Measurements from ENCODE around the gene PPP1R9A.
A peak's percentile ranks its signal among the peaks of the same experiment; 100 is the strongest.

PPP1R9A gene

DNA sequence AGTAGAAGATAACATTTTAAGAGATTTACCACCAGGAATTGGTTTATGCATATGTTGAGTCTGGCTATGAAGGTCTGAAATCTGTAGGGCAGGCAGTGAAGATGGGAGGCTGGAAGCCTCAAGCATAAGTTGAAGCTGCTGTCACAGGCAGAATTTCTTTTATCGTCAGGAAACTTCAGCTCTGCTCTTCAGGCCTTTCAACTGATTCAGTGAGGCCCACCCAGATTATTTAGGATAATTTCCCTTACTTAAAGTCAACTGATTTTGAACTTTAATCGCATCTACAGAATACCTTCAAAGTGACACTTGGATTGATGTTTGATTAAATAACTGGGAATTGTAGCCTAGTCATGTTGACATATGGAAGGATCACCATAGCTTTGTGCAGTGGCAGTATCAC, 190.5 kb downstream of the PPP1R9A start:
- no peak for DNase-seq (ENCODE audit: low read depth)

DNA sequence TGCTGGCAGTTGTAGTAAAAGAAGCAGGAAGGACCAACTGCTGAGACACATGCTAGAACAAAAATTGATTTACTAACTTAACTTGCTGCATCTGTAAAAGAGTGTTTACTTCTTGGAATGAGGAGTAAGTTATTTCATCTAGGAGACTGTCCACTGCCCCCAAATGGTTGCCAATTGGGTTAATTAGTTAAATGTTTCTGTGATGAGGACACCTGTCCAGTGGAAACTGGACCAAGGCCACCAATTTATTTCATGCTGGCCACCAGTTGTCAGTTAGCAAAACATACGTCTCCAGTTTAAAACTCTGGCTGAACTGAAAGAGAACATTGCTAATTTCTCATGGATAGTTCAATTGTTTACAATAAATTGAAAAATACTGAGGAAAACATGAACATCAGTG, 191.7 kb downstream of the PPP1R9A start:
- DNase-seq (ENCODE audit: low read depth) = no peak

DNA sequence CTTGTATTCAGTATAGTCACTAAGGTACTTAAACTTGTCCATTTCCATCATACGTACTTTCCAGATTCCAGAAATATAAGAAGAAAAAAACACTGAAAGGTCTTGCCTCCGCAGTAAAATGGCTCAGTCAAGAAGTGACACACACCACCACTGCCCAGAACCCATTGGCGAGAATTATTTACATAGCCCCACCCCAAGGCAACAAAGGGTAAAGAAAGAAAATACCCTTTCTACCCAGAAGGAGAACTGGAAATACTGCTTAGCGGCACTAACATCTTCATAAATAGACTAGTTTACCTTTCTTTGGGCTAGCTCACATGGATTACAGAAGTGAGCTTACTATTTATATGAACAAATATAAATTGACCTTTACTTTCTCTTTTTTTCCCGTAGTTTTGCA, 194.0 kb downstream of the PPP1R9A start:
- no peak for DNase-seq (ENCODE audit: low read depth)

GRCh38 chr7:95102662-95103061, 195.3 kb downstream of the PPP1R9A start:
- DNase-seq (ENCODE audit: low read depth) = no peak

DNA sequence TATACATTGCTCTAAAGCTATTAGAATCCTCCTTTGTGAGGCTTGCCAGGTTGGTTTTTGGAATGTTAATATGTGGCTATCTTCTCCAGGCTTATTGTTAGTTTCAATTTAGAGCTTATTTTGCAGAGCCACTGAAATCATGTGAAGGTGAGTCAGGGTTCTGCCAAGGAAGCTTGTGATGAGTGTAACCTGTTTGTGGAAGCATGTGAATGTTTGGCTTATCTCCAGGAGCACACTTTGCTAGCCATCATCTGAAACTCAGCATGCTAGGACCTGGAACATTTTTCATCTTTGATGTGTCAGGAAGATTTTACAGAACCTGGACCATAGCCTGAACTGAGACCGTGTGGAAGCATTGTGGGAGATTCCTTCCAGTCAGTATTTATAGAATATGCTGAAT, 197.3 kb downstream of the PPP1R9A start:
- no peak for DNase-seq (ENCODE audit: low read depth)

- no peak for DNase-seq (ENCODE audit: low read depth)
Measured at GRCh38 chr7:95105627-95106026, 198.2 kb downstream of the PPP1R9A start.

DNA sequence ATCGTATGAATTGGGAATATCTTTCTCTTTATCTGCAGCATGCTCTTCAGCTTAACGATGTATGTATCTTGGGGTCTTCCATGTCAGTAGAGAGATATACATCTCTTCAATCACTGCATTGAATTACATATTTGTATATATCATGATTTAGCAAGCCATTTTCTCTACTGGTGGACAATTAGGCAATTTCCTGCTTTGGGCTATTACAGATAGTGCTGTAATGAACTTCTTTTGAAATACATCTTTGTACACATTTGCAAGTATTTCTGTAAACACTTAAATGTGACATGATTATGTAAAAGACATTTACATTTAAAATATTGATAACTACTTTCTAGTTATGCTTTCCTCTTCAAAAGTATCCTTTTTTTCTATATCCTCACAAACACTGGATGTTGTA, 199.0 kb downstream of the PPP1R9A start:
- no peak for DNase-seq (ENCODE audit: low read depth)

DNA sequence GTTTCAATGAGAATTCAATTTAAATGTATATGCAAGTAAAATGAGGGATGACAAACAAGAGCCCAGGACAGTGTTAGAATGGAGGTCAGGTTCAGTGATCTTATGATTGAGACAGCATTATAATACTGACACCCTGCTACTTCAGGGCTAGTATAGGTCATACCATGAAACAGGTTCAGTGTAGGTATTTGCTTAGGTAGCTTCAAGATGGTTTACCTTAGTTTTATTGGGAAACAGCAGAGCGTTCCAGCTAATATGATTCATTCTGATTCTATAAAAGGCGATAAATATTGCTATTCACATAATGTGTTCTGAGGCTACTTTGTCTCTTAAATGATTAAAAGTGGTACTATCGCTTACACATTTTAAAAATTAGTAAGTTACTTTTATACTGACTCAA, 203.3 kb downstream of the PPP1R9A start:
- DNase-seq (ENCODE audit: low read depth) = no peak

DNA sequence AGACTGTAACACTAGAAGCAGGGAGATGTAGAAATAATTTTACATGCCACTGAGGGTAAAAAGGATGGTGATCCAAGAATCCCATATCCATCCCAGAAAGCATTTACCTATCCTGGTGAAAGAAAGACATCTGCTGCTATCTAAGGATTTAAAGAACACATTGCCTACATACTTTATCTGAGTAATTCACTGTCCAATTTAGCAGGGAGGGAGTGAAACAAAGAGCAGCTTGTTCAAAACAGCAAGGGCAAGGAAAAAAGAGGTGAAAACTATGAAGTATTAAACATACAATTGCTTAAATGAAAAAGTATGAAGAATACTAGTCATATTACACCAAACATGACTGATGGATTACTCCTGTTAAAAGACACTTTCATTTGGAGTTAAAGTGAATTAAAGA, 206.2 kb downstream of the PPP1R9A start:
- DNase-seq (ENCODE audit: low read depth) = no peak

GRCh38 chr7:95126053-95126709, 218.8 kb downstream of the PPP1R9A start:
- DNase-seq (ENCODE audit: low read depth) = no peak

DNA sequence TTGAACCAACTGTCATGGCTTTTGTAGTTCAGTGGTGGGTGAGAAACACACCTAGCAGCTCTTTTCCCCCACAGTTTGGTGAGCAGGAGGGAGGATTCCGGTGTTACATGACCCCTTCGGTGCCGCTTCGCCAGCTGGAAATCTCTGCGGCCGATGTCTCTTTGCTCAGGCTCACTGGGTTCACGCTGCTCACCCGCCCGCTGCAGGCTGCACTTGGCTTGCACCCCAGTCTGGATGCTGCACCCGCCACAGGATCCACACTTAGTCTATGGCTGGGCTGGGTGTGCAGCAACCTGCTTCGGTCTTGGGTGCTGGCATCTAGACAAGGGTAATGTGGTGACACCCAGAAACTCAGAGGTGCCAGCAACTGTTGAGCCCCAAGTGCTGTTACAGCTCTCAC, 225.1 kb downstream of the PPP1R9A start:
- DNase-seq (ENCODE audit: low read depth) = no peak

GRCh38 chr7:95139922-95140321, 232.5 kb downstream of the PPP1R9A start:
- DNase-seq (ENCODE audit: low read depth) = no peak

GRCh38 chr7:95141755-95142154, 234.4 kb downstream of the PPP1R9A start:
- DNase-seq (ENCODE audit: low read depth) = no peak

DNA sequence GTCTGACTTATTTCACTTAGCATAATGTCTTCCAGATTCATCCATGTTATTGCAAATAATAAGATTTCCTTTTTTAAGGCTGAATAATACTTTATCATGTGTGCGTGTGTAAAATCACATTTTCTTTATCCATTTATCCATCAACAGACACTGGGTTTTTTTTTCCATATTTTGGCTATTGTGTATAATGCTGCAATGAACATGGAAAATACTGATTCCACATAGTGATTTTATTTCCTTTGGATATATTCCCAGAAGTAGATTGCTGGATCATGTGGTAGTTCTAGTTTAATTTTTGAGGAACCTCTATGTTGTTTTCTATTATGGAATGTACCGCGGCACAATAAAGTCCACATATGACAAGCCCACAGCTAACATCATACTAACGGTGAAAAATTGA, 236.9 kb downstream of the PPP1R9A start:
- DNase-seq (ENCODE audit: low read depth) = no peak

GRCh38 chr7:95155965-95156364, 248.6 kb downstream of the PPP1R9A start:
- DNase-seq (ENCODE audit: low read depth) = no peak

DNA sequence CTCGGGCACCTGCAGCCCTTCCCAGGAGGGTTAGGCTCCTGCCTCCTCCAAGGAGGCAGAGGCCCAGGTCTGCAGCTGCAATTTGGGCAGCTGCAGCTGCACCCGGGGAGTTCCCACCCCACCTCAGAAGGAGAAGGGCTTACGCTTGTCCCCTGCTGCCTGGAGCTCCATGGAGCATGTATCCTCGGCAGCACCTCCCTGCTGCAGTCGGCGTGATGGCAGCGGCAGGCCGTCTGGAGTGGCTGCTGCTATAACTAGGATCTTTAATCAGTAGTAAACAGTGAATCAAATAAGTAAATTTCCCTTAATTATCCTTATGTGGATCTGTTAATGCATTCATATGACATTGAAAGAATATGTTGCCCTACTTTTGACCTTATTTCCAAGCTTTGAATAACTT, 250.0 kb downstream of the PPP1R9A start:
- DNase-seq (ENCODE audit: low read depth) = no peak

DNA sequence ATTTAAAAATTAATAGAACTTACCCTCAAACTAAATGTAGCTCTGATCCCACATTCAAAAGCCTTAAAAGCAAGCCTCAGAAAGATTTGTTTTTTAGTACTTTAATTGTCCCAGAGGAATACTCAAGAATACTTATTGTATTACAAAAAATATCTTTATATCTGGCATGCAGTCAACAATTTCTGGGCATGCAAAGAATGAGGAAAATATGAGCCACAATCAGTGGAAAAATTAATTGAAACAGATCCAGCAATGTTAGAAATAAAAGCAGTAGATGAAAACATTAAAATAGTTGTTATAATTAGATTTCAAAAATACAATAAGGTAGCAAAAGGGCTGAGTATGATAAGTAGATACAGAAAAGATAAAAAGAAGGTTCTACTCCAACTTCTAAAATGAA, 262.3 kb downstream of the PPP1R9A start:
- DNase-seq (ENCODE audit: low read depth) = no peak

GRCh38 chr7:95172420-95172819, 265.0 kb downstream of the PPP1R9A start:
- no peak for DNase-seq (ENCODE audit: low read depth)

- DNase-seq (ENCODE audit: low read depth) = no peak
Measured at GRCh38 chr7:95190515-95190914, 283.1 kb downstream of the PPP1R9A start.

DNA sequence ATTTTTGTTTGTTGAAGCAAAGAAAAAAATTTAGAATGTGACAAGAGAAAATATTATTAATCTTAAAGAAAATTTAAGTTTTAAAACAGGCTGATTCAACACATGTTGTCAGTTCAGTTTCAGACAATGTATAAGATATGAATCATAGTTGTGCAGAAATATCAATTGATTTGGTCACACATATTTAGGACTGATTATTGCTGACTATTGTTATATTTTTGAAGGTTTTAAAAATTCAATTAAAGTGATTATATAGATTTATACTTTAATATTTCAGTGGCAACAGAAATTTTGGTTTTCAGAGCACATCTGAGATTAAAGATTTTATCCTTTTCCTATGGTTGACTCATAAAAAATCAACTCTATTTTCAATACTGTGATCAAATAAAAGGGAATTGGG, 284.4 kb downstream of the PPP1R9A start:
- DNase-seq (ENCODE audit: low read depth) = no peak

DNA sequence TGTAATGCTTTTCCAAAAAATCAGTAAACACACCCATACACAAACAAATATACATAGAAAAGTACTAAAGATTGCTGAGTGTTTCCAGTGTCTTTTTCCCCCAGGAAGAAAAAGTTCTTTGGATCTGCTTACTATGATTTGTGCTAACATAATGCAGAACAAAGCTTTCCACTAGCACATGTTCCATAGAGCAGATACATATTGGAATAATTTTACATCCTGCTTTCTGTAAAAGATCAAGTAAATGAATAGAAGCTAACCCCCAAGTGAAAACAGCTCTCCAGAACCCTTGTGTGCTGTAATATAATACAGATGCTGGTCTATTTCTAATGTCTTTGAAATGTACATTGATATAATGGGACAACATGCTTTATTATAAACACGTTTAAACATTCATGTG, 291.5 kb downstream of the PPP1R9A start:
- no peak for DNase-seq (ENCODE audit: low read depth)

GRCh38 chr7:95199779-95200558, 292.6 kb downstream of the PPP1R9A start:
- peak; percentile 19 for DNase-seq (ENCODE audit: low read depth)

- no peak for DNase-seq (ENCODE audit: low read depth)
Measured at GRCh38 chr7:95200741-95201140, 293.3 kb downstream of the PPP1R9A start.

DNA sequence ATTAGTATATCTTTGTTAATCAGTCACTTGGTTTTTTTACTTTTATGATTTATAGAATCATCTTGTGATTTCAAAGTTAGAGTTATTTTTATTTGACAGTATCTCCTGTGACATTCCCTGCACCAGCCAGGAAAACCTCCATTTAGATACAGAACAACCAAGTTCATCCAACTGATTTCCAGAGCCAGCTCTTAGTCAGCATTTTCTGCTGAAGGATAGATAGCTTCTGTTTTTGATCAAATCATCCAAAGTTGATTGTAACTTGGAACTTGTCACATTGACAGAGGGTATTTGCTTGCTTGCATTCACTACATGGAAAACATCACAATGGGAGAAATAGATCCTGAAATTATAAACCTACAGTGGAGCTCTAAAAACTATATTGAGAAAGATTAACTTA, 294.3 kb downstream of the PPP1R9A start:
- DNase-seq (ENCODE audit: low read depth) = no peak
